Left ventricle myocardium inferior (tissue), 1 donor: ENCODE data around the gene SLC9A1. TPM values are rescaled to one million over a fixed set of nuclear protein-coding genes. Genes with fewer than 3 reads are reported as not detected.
"Not testable (repeated sequence)": the region's sequence is repeated elsewhere in the genome, so short reads cannot be mapped to it uniquely, and the experiment has no call there.

Experiments used
- DNase-seq: peaks from one replicate; pipeline ENCODE4 v3.0.0-alpha.2; 2020
- H3K27ac ChIP-seq: fragments of 200-600 bp; replicated peaks from 2 replicates; pipeline ENCODE4 v1.8.0; 2021
- H3K27me3 ChIP-seq: fragments of 200-600 bp; 2 replicates; pipeline ENCODE4 v1.8.0; 2021; ENCODE audit warnings: low read depth
- H3K36me3 ChIP-seq: fragments of 200-600 bp; 2 replicates; pipeline ENCODE4 v1.8.0; 2021
- H3K4me1 ChIP-seq: fragments of 200-600 bp; 2 replicates; pipeline ENCODE4 v1.8.0; 2021
- H3K4me3 ChIP-seq: fragments of 200-600 bp; 2 replicates; pipeline ENCODE4 v1.8.0; 2021; ENCODE audit warnings: mild to moderate bottlenecking, moderate library complexity
- H3K9me3 ChIP-seq: fragments of 200-600 bp; replicated peaks from 2 replicates; pipeline ENCODE4 v1.8.0; 2021
- CTCF ChIP-seq: fragments of 200-600 bp; IDR thresholded peaks from 2 replicates; pipeline ENCODE4 v1.8.0; 2021; ENCODE audit warnings: antibody characterized with exemption, mild to moderate bottlenecking, borderline replicate concordance
- intact Hi-C: fragments of 100-400 bp; cut with micrococcal nuclease; formaldehyde crosslinking; loops from one replicate; pipeline ENCODE4 v1.11.0; 2022
- total RNA-seq: library from RNA; stranded (reverse); fragmentation: NEBNext Ultra II Directional; extraction: Animal tissue kit (Norgen Biotek cat#: 25700); gene quantifications from one replicate; pipeline ENCODE4 v1.2.1, GENCODE V29; 2021
- donor health status: DM: no; HTN: yes; CAD: no; lungs with severe emphysema.

SLC9A1 gene
- total RNA-seq, 1 donor from 2014 or later: 19.5 TPM

- Histone ChIP-seq H3K9me3 (no peaks in the 10 kb centered on the region), H3K4me1 (peaks cover 40% of the 10 kb centered on the region), H3K4me3 (no peak overlapping the region), H3K36me3 (no peaks in the 10 kb centered on the region), H3K27ac (no peak overlapping the region), H3K27me3 (no peaks in the 10 kb centered on the region)
- peak; percentile 13 for TF ChIP-seq CTCF
- no peak for DNase-seq
- intact Hi-C loops: no loop called here
Measured at GRCh38 chr1:27127419-27127818, 27.5 kb downstream of the SLC9A1 start.

GRCh38 chr1:27126391-27126790 is 28.5 kb downstream of the SLC9A1 start:
- DNase-seq: no peak
- TF ChIP-seq CTCF: no peak

GRCh38 chr1:27125125-27125524 is 29.8 kb downstream of the SLC9A1 start:
- intact Hi-C loops, H3K36me3 ChIP-seq, DNase-seq, H3K9me3 ChIP-seq, H3K4me3 ChIP-seq, H3K27me3 ChIP-seq, H3K27ac ChIP-seq: not testable (repeated sequence)
- peaks cover 45% of the 10 kb centered on the region for H3K4me1 ChIP-seq

More at GRCh38 chr1:27126391-27126790, 28.5 kb downstream of the SLC9A1 start:
- no peak overlapping the region for H3K4me3 ChIP-seq
- no peak overlapping the region for H3K27ac ChIP-seq
- intact Hi-C loops: no loop called here
- H3K9me3 ChIP-seq: no peaks in the 10 kb centered on the region
- peaks cover 43% of the 10 kb centered on the region for H3K4me1 ChIP-seq
- no peaks in the 10 kb centered on the region for H3K27me3 ChIP-seq
- H3K36me3 ChIP-seq: no peaks in the 10 kb centered on the region

- DNase-seq: no peak
- intact Hi-C loops: no loop called here
Measured at GRCh38 chr1:27124405-27124804, 30.5 kb downstream of the SLC9A1 start.

GRCh38 chr1:27122652-27123051 is 32.3 kb downstream of the SLC9A1 start:
- H3K9me3 ChIP-seq: no peaks in the 10 kb centered on the region
- intact Hi-C loops: no loop called here
- DNase-seq: peak; percentile 42
- H3K4me3 ChIP-seq: no peak overlapping the region
- H3K27me3 ChIP-seq: no peaks in the 10 kb centered on the region
- H3K27ac ChIP-seq: peak overlapping the region; percentile 69
- TF ChIP-seq CTCF: no peak
- peaks cover 56% of the 10 kb centered on the region for H3K4me1 ChIP-seq
- no peaks in the 10 kb centered on the region for H3K36me3 ChIP-seq

More at GRCh38 chr1:27124405-27124804, 30.5 kb downstream of the SLC9A1 start:
- peaks cover 45% of the 10 kb centered on the region for H3K4me1 ChIP-seq
- no peaks in the 10 kb centered on the region for H3K9me3 ChIP-seq
- TF ChIP-seq CTCF: no peak
- no peak overlapping the region for H3K27ac ChIP-seq
- H3K4me3 ChIP-seq: no peak overlapping the region
- H3K27me3 ChIP-seq: no peaks in the 10 kb centered on the region
- no peaks in the 10 kb centered on the region for H3K36me3 ChIP-seq

- H3K9me3 ChIP-seq: no peaks in the 10 kb centered on the region
- H3K27ac ChIP-seq: no peak overlapping the region
- no peak for TF ChIP-seq CTCF
- H3K4me3 ChIP-seq: no peak overlapping the region
- DNase-seq: no peak
- no peaks in the 10 kb centered on the region for H3K36me3 ChIP-seq
- intact Hi-C loops: no loop called here
- peaks cover 74% of the 10 kb centered on the region for H3K4me1 ChIP-seq
- H3K27me3 ChIP-seq: no peaks in the 10 kb centered on the region
Measured at GRCh38 chr1:27120854-27121253, 34.1 kb downstream of the SLC9A1 start.
